ENCODE results near the gene RBM34.
"Not testable (repeated sequence)": the region's sequence is repeated elsewhere in the genome, so short reads cannot be mapped to it uniquely, and the experiment has no call there.

Gene RBM34, protein sequence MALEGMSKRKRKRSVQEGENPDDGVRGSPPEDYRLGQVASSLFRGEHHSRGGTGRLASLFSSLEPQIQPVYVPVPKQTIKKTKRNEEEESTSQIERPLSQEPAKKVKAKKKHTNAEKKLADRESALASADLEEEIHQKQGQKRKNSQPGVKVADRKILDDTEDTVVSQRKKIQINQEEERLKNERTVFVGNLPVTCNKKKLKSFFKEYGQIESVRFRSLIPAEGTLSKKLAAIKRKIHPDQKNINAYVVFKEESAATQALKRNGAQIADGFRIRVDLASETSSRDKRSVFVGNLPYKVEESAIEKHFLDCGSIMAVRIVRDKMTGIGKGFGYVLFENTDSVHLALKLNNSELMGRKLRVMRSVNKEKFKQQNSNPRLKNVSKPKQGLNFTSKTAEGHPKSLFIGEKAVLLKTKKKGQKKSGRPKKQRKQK

GRCh38 chr1:235160957-235161684 is at the start of gene RBM34:
Gene RBM34, minus strand, starts transcription at chr1:235161250. Its CDS starts 24 bp downstream, at chr1:235161226.
- DNase-seq: peak; percentile 78 to 90 (median 86)

DNA sequence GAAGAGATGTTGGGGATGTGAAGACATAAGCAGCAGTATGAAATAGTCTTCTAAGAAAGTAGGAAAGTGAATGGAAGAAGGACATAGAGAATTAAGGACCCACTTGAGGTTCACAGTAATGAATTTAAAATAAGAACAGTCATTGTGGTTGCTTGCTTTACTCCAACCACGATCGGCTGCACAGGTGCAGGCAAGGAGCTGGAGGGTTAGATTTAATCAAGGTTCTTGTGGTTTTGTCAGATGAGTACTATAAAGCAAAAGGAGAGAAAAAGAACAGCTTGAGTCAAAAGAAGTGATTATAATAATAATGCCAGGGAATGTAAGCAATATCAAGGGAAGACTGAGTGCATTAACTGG is 46.1 kb upstream of the RBM34 start:
- DNase-seq: peak in 1 of 4 experiments; percentile 4

GRCh38 chr1:235206533-235207208 is 45.6 kb upstream of the RBM34 start:
- no peak for DNase-seq

GRCh38 chr1:235205687-235206086 is 44.6 kb upstream of the RBM34 start:
- DNase-seq: no peak

- DNase-seq: no peak
These were observed 42.4 kb upstream of the RBM34 start for GRCh38 chr1:235203428-235203827.

DNA sequence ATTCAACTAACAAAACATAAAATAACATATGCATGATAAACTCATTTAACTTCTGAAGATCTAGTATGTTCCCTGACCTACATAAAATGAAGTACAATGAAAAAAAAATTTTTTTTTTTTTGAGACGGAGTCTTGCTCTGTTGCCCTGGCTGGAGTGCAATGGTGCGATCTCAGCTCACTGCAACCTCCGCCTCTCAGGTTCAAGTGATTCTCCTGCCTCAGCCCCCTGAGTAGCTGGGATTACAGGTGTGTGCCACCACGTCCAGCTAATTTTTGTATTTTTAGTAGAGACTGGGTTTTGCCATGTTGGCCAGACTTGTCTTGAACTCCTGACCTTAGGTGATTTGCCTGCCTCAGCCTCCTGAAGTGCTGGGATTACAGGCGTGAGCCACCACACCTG is 41.4 kb upstream of the RBM34 start:
- DNase-seq: not testable (repeated sequence)

GRCh38 chr1:235199441-235199840 is 38.4 kb upstream of the RBM34 start:
- DNase-seq: no peak

DNA sequence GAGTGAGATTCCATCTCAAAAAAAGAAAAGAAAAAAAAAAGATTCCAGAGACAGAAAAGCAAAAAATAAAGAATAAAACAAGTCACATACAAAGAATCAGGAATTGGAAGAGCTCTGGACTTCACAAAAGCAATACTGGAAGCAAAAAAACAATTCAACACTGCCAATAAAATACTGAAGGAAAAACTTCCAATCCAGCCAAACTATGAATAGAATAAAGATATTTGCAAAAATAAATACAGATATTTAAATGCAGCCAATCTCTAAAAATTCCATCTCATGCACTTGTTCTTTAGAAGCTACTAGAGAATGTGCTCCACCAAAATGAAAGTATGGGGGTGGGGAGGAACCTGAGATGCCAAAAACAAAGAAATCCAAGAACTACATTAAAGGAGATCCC is 29.4 kb upstream of the RBM34 start:
- no peak for DNase-seq

- DNase-seq: no peak
These were observed 26.3 kb upstream of the RBM34 start for GRCh38 chr1:235187316-235187715.

DNA sequence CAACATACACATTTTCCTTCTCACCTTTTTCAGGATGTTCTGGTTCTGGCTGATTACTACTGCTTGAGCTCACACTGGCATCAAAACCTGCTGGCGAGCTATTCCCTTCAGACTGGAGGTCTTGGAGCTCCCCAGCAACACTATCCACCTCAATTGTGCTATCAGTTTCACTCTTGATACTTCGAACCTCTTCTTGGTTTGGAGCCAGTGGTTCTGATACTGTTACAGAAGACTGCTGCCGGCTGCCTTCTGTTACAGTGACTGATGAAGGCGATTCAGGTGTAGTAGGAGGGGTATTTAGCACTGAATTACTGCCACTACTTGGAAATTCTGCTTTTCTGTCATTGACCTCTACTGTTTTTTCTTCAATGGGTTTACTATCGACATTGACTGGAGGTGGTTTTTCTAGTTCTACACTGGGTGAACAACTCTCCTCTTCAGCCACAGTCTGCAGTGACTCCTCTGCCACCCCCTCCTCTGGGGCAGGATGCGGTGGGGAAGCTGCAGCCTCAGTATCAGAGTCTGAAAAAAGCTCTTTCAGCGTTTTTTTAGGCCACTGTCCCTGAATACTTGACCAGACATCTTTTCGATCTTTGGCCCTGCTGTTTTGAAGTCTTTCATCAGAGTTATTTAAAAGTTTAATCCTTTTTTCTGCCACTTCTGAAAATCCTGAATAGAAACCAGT is 20.7 kb upstream of the RBM34 start:
- DNase-seq: no peak

GRCh38 chr1:235180916-235181460 is 19.9 kb upstream of the RBM34 start:
- DNase-seq: no peak

DNA sequence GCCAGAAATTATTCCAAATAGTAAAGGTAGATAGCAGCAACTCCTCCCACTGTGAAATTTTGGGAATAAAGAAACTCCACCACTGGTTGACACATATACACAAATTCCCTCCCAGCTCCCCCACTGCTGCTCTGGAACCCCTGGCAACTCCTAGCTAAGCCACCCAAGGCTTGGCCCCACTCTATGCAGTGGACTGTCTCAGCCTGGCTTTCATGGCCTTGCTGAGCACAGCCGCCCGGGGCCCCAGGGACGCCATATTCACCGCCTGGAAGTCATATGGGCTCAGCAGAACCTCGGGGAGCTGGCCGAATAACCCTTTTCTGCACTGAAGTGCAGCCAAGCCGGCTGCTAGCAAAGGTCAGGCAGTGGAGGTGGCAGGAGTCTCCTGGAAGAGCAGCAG is 15.4 kb upstream of the RBM34 start:
- no peak for DNase-seq

- no peak for DNase-seq
These were observed 8.9 kb upstream of the RBM34 start for GRCh38 chr1:235169986-235170385.

GRCh38 chr1:235168375-235168774 is 7.3 kb upstream of the RBM34 start:
- DNase-seq: no peak

GRCh38 chr1:235161685-235162327 is 756 bp upstream of the RBM34 start:
- DNase-seq: no peak

- no peak for DNase-seq
These were observed 580 bp downstream of the RBM34 start for GRCh38 chr1:235160383-235160956.

- DNase-seq: not testable (repeated sequence)
These were observed 1.1 kb downstream of the RBM34 start for GRCh38 chr1:235159930-235160329.

DNA sequence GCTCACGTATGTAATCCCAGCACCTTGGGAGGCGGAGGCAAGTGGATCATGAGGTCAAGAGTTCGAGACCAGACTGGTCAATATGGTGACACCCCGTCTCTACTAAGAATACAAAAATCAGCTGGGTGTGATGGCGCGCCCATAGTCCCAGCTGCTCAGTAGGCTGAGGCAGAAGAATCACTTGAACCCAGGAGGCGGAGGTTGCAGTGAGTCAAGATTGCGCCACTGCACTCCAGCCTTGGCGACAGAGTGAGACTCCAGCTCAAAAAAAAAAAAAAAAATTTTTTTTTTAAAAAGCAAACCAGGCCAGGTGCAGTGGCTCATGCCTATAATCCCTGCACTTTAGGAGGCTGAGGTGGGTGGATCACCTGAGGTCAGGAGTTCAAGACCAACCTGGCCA is 1.8 kb downstream of the RBM34 start:
- not testable (repeated sequence) for DNase-seq

DNA sequence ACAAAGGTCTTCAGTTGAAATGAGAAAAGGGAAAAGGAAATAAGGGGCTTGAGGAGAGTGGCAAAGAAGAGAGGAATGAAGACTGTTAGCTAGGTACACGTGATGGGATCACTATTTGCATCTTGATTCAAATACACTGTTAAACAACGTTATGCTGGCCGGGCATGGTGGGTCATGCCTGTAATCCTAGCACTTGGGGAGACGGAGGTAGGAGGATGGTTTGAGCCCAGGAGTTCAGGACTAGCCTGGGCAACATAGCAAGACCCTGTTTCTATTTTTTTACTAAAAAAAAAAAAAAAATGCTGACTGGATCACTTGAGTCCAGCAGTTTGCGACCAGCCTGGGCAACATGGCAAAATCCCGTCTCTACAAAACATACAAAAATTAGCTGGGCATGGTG is 2.4 kb downstream of the RBM34 start:
- no peak for DNase-seq

GRCh38 chr1:235157150-235157549 is 3.9 kb downstream of the RBM34 start:
- DNase-seq: no peak

DNA sequence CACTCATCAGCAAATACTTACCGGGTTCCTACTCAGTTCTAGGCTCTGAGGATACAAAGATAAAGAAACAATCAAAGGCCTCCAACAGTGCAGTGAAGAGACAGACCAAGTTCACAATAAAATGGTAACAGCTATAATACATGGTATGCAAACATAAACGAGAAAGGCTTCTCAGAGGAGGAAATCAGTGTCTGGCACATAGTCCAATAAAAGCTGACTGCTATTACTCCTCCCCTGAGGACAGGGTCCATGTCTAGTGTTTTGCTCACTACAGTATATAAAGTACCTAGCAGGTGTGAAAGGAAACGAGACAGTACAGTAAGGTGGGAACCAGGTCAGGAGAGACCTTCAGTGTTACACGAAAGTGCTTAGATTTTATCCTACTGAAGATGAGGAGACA is 4.3 kb downstream of the RBM34 start:
- DNase-seq: no peak

GRCh38 chr1:235156265-235156664 is 4.8 kb downstream of the RBM34 start:
- DNase-seq: no peak
